PC-9 (cell line): ENCODE results near the gene PLA2G2A. TPM values are rescaled to one million over a fixed set of nuclear protein-coding genes. Genes with fewer than 3 reads are reported as not detected.
"Not testable (repeated sequence)": the region's sequence is repeated elsewhere in the genome, so short reads cannot be mapped to it uniquely, and the experiment has no call there.

Source experiments
- BruUV-seq: library from RNA; stranded (reverse); fragments of 400-500 nt; replicated peaks from 2 replicates; lab custom pipeline; 2021; lab: Mats Ljungman, UMichigan
- CTCF ChIA-PET: fragments of 300-600 bp; sonication (Branson Sonifier 250); formaldehyde crosslinking; loops from one replicate; lab custom pipeline; 2022; ENCODE audit warnings: antibody characterized with exemption; lab: Charles Lee
- POLR2A ChIA-PET: fragments of 300-600 bp; sonication (Branson Sonifier 250); formaldehyde crosslinking; loops from one replicate; lab custom pipeline; 2022; ENCODE audit warnings: antibody characterized with exemption; ENCODE audit not compliant: unreplicated experiment; lab: Charles Lee
- DNase-seq, 2 experiments: peaks; one replicate each; pipeline versions ENCODE4 v3.0.0 to v3.0.0-alpha.2; 2015 to 2022; ENCODE audit warnings: mixed read lengths in 1 of 2
- H2AFZ ChIP-seq: fragments of 200-600 bp; sonication (generic); 2 replicates; pipeline ENCODE4 v1.8.1; 2017; ENCODE audit warnings: antibody characterized with exemption
- H3F3A ChIP-seq: fragments of 200-600 bp; sonication (generic); 2 replicates; pipeline ENCODE4 v1.8.1; 2017; ENCODE audit warnings: antibody characterized with exemption, mild to moderate bottlenecking, low read depth; ENCODE audit not compliant: insufficient read depth
- H3K27ac ChIP-seq: fragments of 200-600 bp; sonication (generic); 2 replicates; pipeline ENCODE4 v1.6.1; 2016; ENCODE audit warnings: mixed run types
- H3K27me3 ChIP-seq: fragments of 200-600 bp; sonication (generic); 2 replicates; pipeline ENCODE4 v1.6.1; 2016; ENCODE audit warnings: low read depth, mixed run types; ENCODE audit not compliant: insufficient read depth
- H3K36me3 ChIP-seq: fragments of 200-600 bp; sonication (generic); 2 replicates; pipeline ENCODE4 v1.6.1; 2016; ENCODE audit warnings: low read depth, mixed run types
- H3K4me1 ChIP-seq: fragments of 200-600 bp; sonication (generic); replicated peaks from 2 replicates; pipeline ENCODE4 v1.6.1; 2016; ENCODE audit warnings: mixed run types; ENCODE audit not compliant: insufficient read depth
- H3K4me2 ChIP-seq: fragments of 200-600 bp; sonication (generic); 2 replicates; pipeline ENCODE4 v1.6.1; 2017; ENCODE audit warnings: mixed run types
- H3K4me3 ChIP-seq: fragments of 200-600 bp; sonication (generic); 2 replicates; pipeline ENCODE4 v1.6.1; 2016; ENCODE audit warnings: mixed run types
- H3K79me2 ChIP-seq: fragments of 200-600 bp; sonication (generic); 2 replicates; pipeline ENCODE4 v1.6.1; 2017; ENCODE audit warnings: low read depth, mixed run types
- H3K9me2 ChIP-seq: fragments of 200-600 bp; sonication (generic); 2 replicates; pipeline ENCODE4 v1.8.1; 2017; ENCODE audit warnings: mild to moderate bottlenecking; ENCODE audit not compliant: insufficient read depth
- H3K9me3 ChIP-seq: fragments of 200-600 bp; sonication (generic); 2 replicates; pipeline ENCODE4 v1.8.1; 2016; ENCODE audit warnings: low read depth; ENCODE audit not compliant: insufficient read depth
- H4K20me1 ChIP-seq: fragments of 200-600 bp; sonication (generic); 2 replicates; pipeline ENCODE4 v1.8.1; 2017; ENCODE audit not compliant: insufficient read depth
- EZH2 ChIP-seq: fragments of 200-600 bp; sonication (generic); IDR thresholded peaks from 2 replicates; pipeline ENCODE4 v1.8.0; 2017; ENCODE audit warnings: antibody characterized with exemption, low read depth
- intact Hi-C: fragments of 100-400 bp; cut with micrococcal nuclease; formaldehyde crosslinking; loops from one replicate; pipeline ENCODE4 v1.10.0; 2022; ENCODE audit not compliant: unreplicated experiment
- total RNA-seq: library from RNA; stranded (reverse); gene quantifications from 2 replicates; pipeline ENCODE4 v1.2.3, GENCODE V29; 2021
- TF ChIP-seq, protein P1 (sequence below): fragments of 200-600 bp; sonication (generic); conservative IDR thresholded peaks from 2 replicates; pipeline ENCODE4 v1.6.1; 2017; ENCODE audit warnings: mixed run types, antibody characterized with exemption, mild to moderate bottlenecking, moderate library complexity

PLA2G2A gene
- total RNA-seq, 1 experiment from 2014 or later, result not detected

GRCh38 chr1:20009212-20009611, 29.8 kb upstream of the PLA2G2A start:
- BruUV-seq, result no TSS peak
- Histone ChIP-seq H3F3A (no peaks in the 10 kb centered on the region), H3K36me3 (no peaks in the 10 kb centered on the region), H3K79me2 (no peaks in the 10 kb centered on the region), H4K20me1 (no peaks in the 10 kb centered on the region), H3K27ac (no peak overlapping the region), H3K9me2 (no peaks in the 10 kb centered on the region), H3K4me2 (no peak overlapping the region), H3K4me1 (no peaks in the 10 kb centered on the region), H2AFZ (no peak overlapping the region), H3K9me3 (0 out of 2 replicates have a peak, but pooled peaks cover 3% of the 10 kb centered on the region), H3K4me3 (no peak overlapping the region), H3K27me3 (no peaks in the 10 kb centered on the region)
- TF ChIP-seq, protein P1, sequence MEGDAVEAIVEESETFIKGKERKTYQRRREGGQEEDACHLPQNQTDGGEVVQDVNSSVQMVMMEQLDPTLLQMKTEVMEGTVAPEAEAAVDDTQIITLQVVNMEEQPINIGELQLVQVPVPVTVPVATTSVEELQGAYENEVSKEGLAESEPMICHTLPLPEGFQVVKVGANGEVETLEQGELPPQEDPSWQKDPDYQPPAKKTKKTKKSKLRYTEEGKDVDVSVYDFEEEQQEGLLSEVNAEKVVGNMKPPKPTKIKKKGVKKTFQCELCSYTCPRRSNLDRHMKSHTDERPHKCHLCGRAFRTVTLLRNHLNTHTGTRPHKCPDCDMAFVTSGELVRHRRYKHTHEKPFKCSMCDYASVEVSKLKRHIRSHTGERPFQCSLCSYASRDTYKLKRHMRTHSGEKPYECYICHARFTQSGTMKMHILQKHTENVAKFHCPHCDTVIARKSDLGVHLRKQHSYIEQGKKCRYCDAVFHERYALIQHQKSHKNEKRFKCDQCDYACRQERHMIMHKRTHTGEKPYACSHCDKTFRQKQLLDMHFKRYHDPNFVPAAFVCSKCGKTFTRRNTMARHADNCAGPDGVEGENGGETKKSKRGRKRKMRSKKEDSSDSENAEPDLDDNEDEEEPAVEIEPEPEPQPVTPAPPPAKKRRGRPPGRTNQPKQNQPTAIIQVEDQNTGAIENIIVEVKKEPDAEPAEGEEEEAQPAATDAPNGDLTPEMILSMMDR, result no peak
- TF ChIP-seq EZH2, result no peak
- intact Hi-C loops, result no loop called here
- CTCF ChIA-PET, result interaction anchor here (0.6 kb wide), 1 partner anchor 202 kb away, joined by 4 read pairs; no protein-coding TSS in a partner anchor
- POLR2A ChIA-PET, result no interaction called here
- no peak for DNase-seq

DNA sequence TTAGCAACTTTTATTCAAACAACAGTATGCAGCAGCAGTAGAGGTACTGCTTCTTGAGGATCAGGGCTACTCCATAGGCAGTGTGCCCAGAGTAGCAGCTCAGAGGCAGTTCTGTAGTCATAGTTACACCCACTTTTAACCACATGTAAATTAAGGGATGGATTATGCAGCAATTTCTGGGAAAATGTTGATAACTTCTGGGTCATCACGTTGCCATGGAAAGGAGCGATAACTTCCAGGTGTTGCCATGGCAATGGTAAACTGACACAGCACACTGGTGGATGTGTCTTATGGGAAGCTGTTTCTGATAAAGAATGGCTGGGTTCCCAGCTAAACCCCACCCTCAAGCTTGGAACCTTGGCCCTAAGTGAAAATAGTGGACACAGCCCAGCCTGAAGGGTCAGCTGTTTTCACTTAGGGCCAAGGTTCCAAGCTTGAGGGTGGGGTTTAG, 29.0 kb upstream of the PLA2G2A start:
- H3F3A ChIP-seq, result no peaks in the 10 kb centered on the region
- no peak overlapping the region for H3K27ac ChIP-seq
- H3K4me3 ChIP-seq, result no peak overlapping the region
- no peak overlapping the region for H3K4me2 ChIP-seq
- no peaks in the 10 kb centered on the region for H3K4me1 ChIP-seq
- no peaks in the 10 kb centered on the region for H3K36me3 ChIP-seq
- no peak for DNase-seq
- no peaks in the 10 kb centered on the region for H4K20me1 ChIP-seq
- no peaks in the 10 kb centered on the region for H3K9me2 ChIP-seq
- POLR2A ChIA-PET, result no interaction called here
- intact Hi-C loops, result no loop called here
- 0 out of 2 replicates have a peak, but pooled peaks cover 1% of the 10 kb centered on the region for H3K9me3 ChIP-seq
- no peak overlapping the region for H2AFZ ChIP-seq
- no peaks in the 10 kb centered on the region for H3K79me2 ChIP-seq
- CTCF ChIA-PET, result no interaction called here
- no peaks in the 10 kb centered on the region for H3K27me3 ChIP-seq
- no peak for TF ChIP-seq EZH2
- TF ChIP-seq, protein P1, result no peak
- BruUV-seq, result no TSS peak

DNA sequence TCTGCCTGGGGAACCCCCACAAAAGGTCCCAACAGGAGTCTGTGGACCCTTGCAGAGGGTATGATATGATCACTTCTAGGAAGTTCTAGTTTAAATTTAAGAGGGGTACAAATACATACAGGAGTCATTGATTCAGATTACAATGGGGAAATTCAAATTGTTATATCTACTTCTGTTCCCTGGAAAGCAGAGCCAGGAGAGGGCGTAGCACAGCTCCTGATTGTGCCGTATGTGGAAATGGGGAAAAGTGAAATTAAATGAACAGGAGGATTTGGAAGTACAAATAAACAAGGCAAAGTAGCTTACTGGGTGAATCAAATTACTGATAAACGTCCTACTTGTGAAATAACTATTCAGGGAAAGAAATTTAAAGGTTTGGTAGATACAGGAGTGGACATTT, 19.4 kb upstream of the PLA2G2A start:
- intact Hi-C loops, H3K27me3 ChIP-seq, DNase-seq, H3K4me2 ChIP-seq, H3K9me2 ChIP-seq, H3K4me3 ChIP-seq, H4K20me1 ChIP-seq, H3K9me3 ChIP-seq, BruUV-seq, H3K4me1 ChIP-seq, H3K79me2 ChIP-seq, H3K36me3 ChIP-seq, H3K27ac ChIP-seq, CTCF ChIA-PET, H2AFZ ChIP-seq, H3F3A ChIP-seq, POLR2A ChIA-PET: not testable (repeated sequence)

DNA sequence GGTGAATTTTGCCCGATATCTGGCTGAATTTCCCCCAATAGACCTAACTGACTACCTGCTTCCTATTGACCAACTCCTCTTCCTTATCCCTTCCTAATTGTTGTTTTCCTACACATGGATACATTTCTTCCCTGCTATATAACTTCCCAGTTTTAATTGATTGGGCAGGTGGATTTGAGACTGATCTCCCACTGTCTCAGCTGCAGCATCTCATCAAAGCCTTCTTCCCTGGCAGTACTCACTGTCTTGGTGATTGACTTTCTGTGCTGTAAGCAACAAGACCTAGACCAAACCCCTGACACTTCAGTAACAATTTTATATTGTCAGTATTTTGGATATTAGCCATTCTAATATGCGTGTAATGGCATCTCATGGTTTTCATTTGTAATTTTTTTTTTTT, 11.3 kb upstream of the PLA2G2A start:
- H3K36me3 ChIP-seq, result no peaks in the 10 kb centered on the region
- H3K79me2 ChIP-seq, result no peaks in the 10 kb centered on the region
- H3K27ac ChIP-seq, result no peak overlapping the region
- no peak for DNase-seq
- no peaks in the 10 kb centered on the region for H3K9me3 ChIP-seq
- H2AFZ ChIP-seq, result no peak overlapping the region
- TF ChIP-seq, protein P1, result no peak
- TF ChIP-seq EZH2, result no peak
- H4K20me1 ChIP-seq, result no peaks in the 10 kb centered on the region
- ChIA-PET POLR2A (no interaction called here), CTCF (no interaction called here)
- H3K4me2 ChIP-seq, result no peak overlapping the region
- no peaks in the 10 kb centered on the region for H3K9me2 ChIP-seq
- H3K4me3 ChIP-seq, result no peak overlapping the region
- H3K27me3 ChIP-seq, result no peaks in the 10 kb centered on the region
- H3K4me1 ChIP-seq, result no peaks in the 10 kb centered on the region
- intact Hi-C loops, result no loop called here
- no peaks in the 10 kb centered on the region for H3F3A ChIP-seq
- BruUV-seq, result no TSS peak

GRCh38 chr1:19990182-19990582, 10.8 kb upstream of the PLA2G2A start:
- H3F3A ChIP-seq, DNase-seq, BruUV-seq, CTCF ChIA-PET, POLR2A ChIA-PET, H3K9me3 ChIP-seq, H3K27me3 ChIP-seq, H4K20me1 ChIP-seq, H3K4me1 ChIP-seq, H3K4me3 ChIP-seq, H3K79me2 ChIP-seq, intact Hi-C loops, H3K27ac ChIP-seq, H2AFZ ChIP-seq, H3K9me2 ChIP-seq, H3K36me3 ChIP-seq, H3K4me2 ChIP-seq: not testable (repeated sequence)
